ENCODE results near the gene FGFR1OP2. TPM values are rescaled to one million over a fixed set of nuclear protein-coding genes. Genes with fewer than 3 reads are reported as not detected.
"Not testable (repeated sequence)": the region's sequence is repeated elsewhere in the genome, so short reads cannot be mapped to it uniquely, and the experiment has no call there.

Gene FGFR1OP2
- polyA plus RNA-seq (2011; rRNA removed) (34.3 and 46.2 TPM in 2 replicates), polyA minus RNA-seq (2011; rRNA and poly(A)+ RNA removed) (15.9 and 27.8 TPM in 2 replicates)

- DNase-seq (ENCODE audit: low read depth, low spot score), result peak; percentile 97
- peak within 1 kb of the TSS; percentile 94 for H3K4me3 ChIP-seq (ENCODE audit: low read depth, low read length)
- no peaks in the 10 kb centered on the region for H3K27me3 ChIP-seq (ENCODE audit: control insufficient read depth, insufficient read depth, low read length)
- POLR2A ChIA-PET, result interaction anchor here (1.0 kb wide), 1 partner anchor 83 kb away, joined by 3 read pairs; no protein-coding TSS in a partner anchor
- CTCF ChIA-PET, result interaction anchor here (1.0 kb wide), 1 partner anchor 78 kb away, joined by 3 read pairs; no protein-coding TSS in a partner anchor
- no peak for TF ChIP-seq CTCF (IDR thresholded peaks at IDR 0.05; ENCODE audit: low read depth, low read length)
- H3K9me3 ChIP-seq (ENCODE audit: control insufficient read depth, insufficient read depth, low read length), result no peaks in the 10 kb centered on the region; the same call in 1 of the 2 replicates
- H3K27ac ChIP-seq (ENCODE audit: low read depth, low read length), result peak within 1 kb of the TSS; percentile 98
Observed at GRCh38 chr12:26937863-26938700, at the start of gene FGFR1OP2, which contains the start of gene INTS13. Gene FGFR1OP2, plus strand, starts transcription at chr12:26938470. Its CDS starts 15,689 bp downstream, at chr12:26954159. Gene INTS13, minus strand, starts transcription at chr12:26937981. Its CDS starts 1,178 bp downstream, at chr12:26936803.

GRCh38 chr12:26890784-26891183 lies 47.5 kb upstream of the FGFR1OP2 start:
- POLR2A ChIA-PET, result no interaction called here
- DNase-seq (ENCODE audit: low read depth, low spot score), result no peak
- Histone ChIP-seq H3K9me3 (ENCODE audit: control insufficient read depth, insufficient read depth, low read length) (no peaks in the 10 kb centered on the region), H3K27me3 (ENCODE audit: control insufficient read depth, insufficient read depth, low read length) (no peaks in the 10 kb centered on the region), H3K27ac (ENCODE audit: low read depth, low read length) (no peak overlapping the region), H3K4me3 (ENCODE audit: low read depth, low read length) (no peak overlapping the region)
- TF ChIP-seq CTCF (IDR thresholded peaks at IDR 0.05; ENCODE audit: low read depth, low read length), result no peak
- CTCF ChIA-PET, result interaction anchor here (0.9 kb wide), 1 partner anchor 125 kb away, joined by 3 read pairs; no protein-coding TSS in a partner anchor

GRCh38 chr12:26891704-26892103 lies 46.6 kb upstream of the FGFR1OP2 start:
- no peak overlapping the region for H3K4me3 ChIP-seq (ENCODE audit: low read depth, low read length)
- no peak overlapping the region for H3K27ac ChIP-seq (ENCODE audit: low read depth, low read length)
- ChIA-PET CTCF (no interaction called here), POLR2A (no interaction called here)
- DNase-seq (ENCODE audit: low read depth, low spot score), result no peak
- H3K27me3 ChIP-seq (ENCODE audit: control insufficient read depth, insufficient read depth, low read length), result no peaks in the 10 kb centered on the region
- TF ChIP-seq CTCF (IDR thresholded peaks at IDR 0.05; ENCODE audit: low read depth, low read length), result no peak
- H3K9me3 ChIP-seq (ENCODE audit: control insufficient read depth, insufficient read depth, low read length), result no peaks in the 10 kb centered on the region

GRCh38 chr12:26895672-26896071 lies 42.6 kb upstream of the FGFR1OP2 start:
- H3K27ac ChIP-seq (ENCODE audit: low read depth, low read length), result no peak overlapping the region
- no peak overlapping the region for H3K4me3 ChIP-seq (ENCODE audit: low read depth, low read length)
- H3K9me3 ChIP-seq (ENCODE audit: control insufficient read depth, insufficient read depth, low read length), result no peaks in the 10 kb centered on the region
- no peaks in the 10 kb centered on the region for H3K27me3 ChIP-seq (ENCODE audit: control insufficient read depth, insufficient read depth, low read length)
- CTCF ChIA-PET, result interaction anchor here (4.5 kb wide), 1 partner anchor 11 kb away, joined by 30 read pairs; no protein-coding TSS in a partner anchor
- TF ChIP-seq CTCF (IDR thresholded peaks at IDR 0.05; ENCODE audit: low read depth, low read length), result no peak
- no peak for DNase-seq (ENCODE audit: low read depth, low spot score)
- POLR2A ChIA-PET, result no interaction called here

GRCh38 chr12:26896913-26897312 lies 41.4 kb upstream of the FGFR1OP2 start:
- POLR2A ChIA-PET, result no interaction called here
- no peak for DNase-seq (ENCODE audit: low read depth, low spot score)
- Histone ChIP-seq H3K9me3 (ENCODE audit: control insufficient read depth, insufficient read depth, low read length) (no peaks in the 10 kb centered on the region), H3K27ac (ENCODE audit: low read depth, low read length) (no peak overlapping the region), H3K4me3 (ENCODE audit: low read depth, low read length) (no peak overlapping the region), H3K27me3 (ENCODE audit: control insufficient read depth, insufficient read depth, low read length) (no peaks in the 10 kb centered on the region)
- no peak for TF ChIP-seq CTCF (IDR thresholded peaks at IDR 0.05; ENCODE audit: low read depth, low read length)
- CTCF ChIA-PET, result interaction anchor here (0.7 to 4.5 kb wide), 2 partner anchors 12 to 125 kb away, joined by 3 to 30 read pairs; no protein-coding TSS in a partner anchor

GRCh38 chr12:26903396-26903795 lies 34.9 kb upstream of the FGFR1OP2 start:
- CTCF ChIA-PET, result interaction anchor here (3.4 kb wide), 1 partner anchor 18 kb away, joined by 15 read pairs; no protein-coding TSS in a partner anchor
- DNase-seq (ENCODE audit: low read depth, low spot score); H3K9me3 ChIP-seq (ENCODE audit: control insufficient read depth, insufficient read depth, low read length); H3K27me3 ChIP-seq (ENCODE audit: control insufficient read depth, insufficient read depth, low read length); H3K4me3 ChIP-seq (ENCODE audit: low read depth, low read length); H3K27ac ChIP-seq (ENCODE audit: low read depth, low read length); POLR2A ChIA-PET: not testable (repeated sequence)

All from AG04450 (cell line).